GM19452 (cell line): ENCODE data around the gene OAS3.
"Not testable (repeated sequence)": the region's sequence is repeated elsewhere in the genome, so short reads cannot be mapped to it uniquely, and the experiment has no call there.

Experiments used
- ATAC-seq: cut with Tn5 transposase; IDR thresholded peaks from one replicate; pipeline ENCODE4 v1.9.1; 2021; ENCODE audit not compliant: unreplicated experiment

OAS3 gene

GRCh38 chr12:112980491-112981158 lies 42.4 kb downstream of the OAS3 start:
- no peak for ATAC-seq

- ATAC-seq, result no peak
Observed at GRCh38 chr12:112985642-112986290, 47.5 kb downstream of the OAS3 start.

- ATAC-seq, result no peak
Observed at GRCh38 chr12:112986291-112986800, 48.1 kb downstream of the OAS3 start.

GRCh38 chr12:112987561-112987960 lies 49.3 kb downstream of the OAS3 start:
- ATAC-seq, result no peak

GRCh38 chr12:112988224-112988623 lies 50.0 kb downstream of the OAS3 start:
- ATAC-seq, result no peak

GRCh38 chr12:112988823-112989385 lies 50.6 kb downstream of the OAS3 start:
- ATAC-seq, result not testable (repeated sequence)

- no peak for ATAC-seq
Observed at GRCh38 chr12:112989806-112990205, 51.5 kb downstream of the OAS3 start.

- no peak for ATAC-seq
Observed at GRCh38 chr12:112992541-112993398, 54.5 kb downstream of the OAS3 start.

- no peak for ATAC-seq
Observed at GRCh38 chr12:112995008-112995407, 56.7 kb downstream of the OAS3 start.

GRCh38 chr12:112996501-112996900 lies 58.2 kb downstream of the OAS3 start:
- no peak for ATAC-seq

- ATAC-seq, result no peak
Observed at GRCh38 chr12:112997506-112997905, 59.2 kb downstream of the OAS3 start.

GRCh38 chr12:112998987-112999767 lies 60.9 kb downstream of the OAS3 start:
- peak; percentile 67 for ATAC-seq

- ATAC-seq, result no peak
Observed at GRCh38 chr12:113000433-113000832, 62.2 kb downstream of the OAS3 start.

- no peak for ATAC-seq
Observed at GRCh38 chr12:113002155-113002554, 63.9 kb downstream of the OAS3 start.

- no peak for ATAC-seq
Observed at GRCh38 chr12:113002676-113003075, 64.4 kb downstream of the OAS3 start.

GRCh38 chr12:113003636-113004035 lies 65.4 kb downstream of the OAS3 start:
- no peak for ATAC-seq

- ATAC-seq, result no peak
Observed at GRCh38 chr12:113005762-113006161, 67.5 kb downstream of the OAS3 start.

- no peak for ATAC-seq
Observed at GRCh38 chr12:113006206-113006605, 67.9 kb downstream of the OAS3 start.

GRCh38 chr12:113006641-113007040 lies 68.4 kb downstream of the OAS3 start:
- ATAC-seq, result no peak

- no peak for ATAC-seq
Observed at GRCh38 chr12:113007166-113007565, 68.9 kb downstream of the OAS3 start.

- ATAC-seq, result no peak
Observed at GRCh38 chr12:113010701-113011100, 72.4 kb downstream of the OAS3 start.
